ENCODE measurements around the gene CNIH1. TPM values are rescaled to one million over a fixed set of nuclear protein-coding genes. Genes with fewer than 3 reads are reported as not detected.

Gene CNIH1
- total and polyA plus RNA-seq, 4 donors = 65.7 to 137 (median 108) TPM

- no peaks in the 10 kb centered on the region for H3K36me3 ChIP-seq (ENCODE audit: control insufficient read depth, insufficient read depth, low read length)
- H3K27ac ChIP-seq (ENCODE audit: low read depth, low read length) = no peak overlapping the region
- no peaks in the 10 kb centered on the region for H3K9me3 ChIP-seq (ENCODE audit: control insufficient read depth, insufficient read depth, low read length)
- H3K4me1 ChIP-seq (ENCODE audit: control insufficient read depth, insufficient read depth, low read length) = peaks cover 11% of the 10 kb centered on the region
- H3K4me3 ChIP-seq (ENCODE audit: low read depth, low read length) = no peak overlapping the region
- no peak for DNase-seq (ENCODE audit: low read depth in 4 of 6, low spot score in 6 of 6)
- no peaks in the 10 kb centered on the region for H3K27me3 ChIP-seq (ENCODE audit: control insufficient read depth, insufficient read depth, low read length)
Measured at GRCh38 chr14:54483846-54484245, 42.7 kb upstream of the CNIH1 start.

DNA sequence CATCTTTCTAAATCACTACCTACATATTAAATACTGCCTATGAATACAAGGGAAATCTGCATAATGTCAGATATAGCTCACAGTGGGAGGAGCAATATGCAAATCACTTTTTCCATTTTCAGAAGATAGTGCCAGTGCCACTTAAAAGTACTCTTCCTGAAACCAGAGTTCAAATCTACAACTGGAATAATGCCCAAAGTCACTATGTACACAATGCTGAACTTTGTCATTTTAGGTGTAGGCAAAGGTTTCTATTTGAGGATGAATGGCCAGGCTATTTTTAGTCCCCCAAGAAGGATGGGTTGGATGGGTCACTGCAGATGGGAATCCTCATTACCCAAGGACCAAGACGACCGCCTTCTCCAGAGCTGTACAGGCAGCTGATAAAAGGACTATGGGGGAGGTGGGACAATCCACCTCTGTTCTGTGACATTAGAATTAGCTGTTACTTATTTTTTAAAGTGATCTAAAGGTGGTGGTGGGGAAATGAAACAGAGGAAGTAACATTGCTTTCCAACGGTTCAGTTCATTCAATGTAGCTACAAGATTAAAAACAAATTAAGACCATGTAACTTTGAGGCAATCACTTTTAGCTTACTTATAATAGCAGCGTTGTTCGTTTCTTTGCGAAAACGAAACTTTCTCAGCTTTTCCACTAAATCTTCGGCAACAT is 42.0 kb upstream of the CNIH1 start:
- no CpG with 5 or more reads among the region's 8 CpGs for whole genome bisulfite sequencing (ENCODE audit: insufficient coverage)
- H3K4me1 ChIP-seq (ENCODE audit: control insufficient read depth, insufficient read depth, low read length) = peaks cover 9% of the 10 kb centered on the region

DNA sequence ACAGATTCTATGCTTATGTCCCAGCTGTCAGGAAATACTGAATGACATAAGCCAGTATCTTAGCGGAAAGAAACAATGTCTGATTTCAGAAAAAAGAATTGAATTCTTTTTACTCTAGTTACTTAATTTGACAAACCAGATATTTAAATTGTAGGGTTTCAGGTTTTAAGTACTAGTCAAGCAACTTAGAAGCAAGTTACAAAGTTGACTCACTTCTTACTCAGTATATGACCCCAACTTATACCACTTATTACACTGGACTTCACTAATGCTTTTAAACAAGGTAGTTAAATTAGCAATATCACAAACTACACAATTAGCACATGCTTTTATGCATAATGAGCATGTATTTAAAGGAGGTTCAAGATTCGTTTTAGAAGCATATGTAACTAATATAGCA is 40.5 kb upstream of the CNIH1 start:
- no CpG with 5 or more reads among the region's 2 CpGs for WGBS (ENCODE audit: insufficient coverage)
- Histone ChIP-seq H3K9me3 (ENCODE audit: control insufficient read depth, insufficient read depth, low read length) (no peaks in the 10 kb centered on the region), H3K27me3 (ENCODE audit: control insufficient read depth, insufficient read depth, low read length) (no peaks in the 10 kb centered on the region), H3K4me1 (ENCODE audit: control insufficient read depth, insufficient read depth, low read length) (no peaks in the 10 kb centered on the region), H3K27ac (ENCODE audit: low read depth, low read length) (no peak overlapping the region), H3K36me3 (ENCODE audit: control insufficient read depth, insufficient read depth, low read length) (no peaks in the 10 kb centered on the region), H3K4me3 (ENCODE audit: low read depth, low read length) (no peak overlapping the region)
- DNase-seq (ENCODE audit: low read depth in 4 of 6, low spot score in 6 of 6) = no peak

More for the DNA sequence above, 42.0 kb upstream of the CNIH1 start:
- Histone ChIP-seq H3K27me3 (ENCODE audit: control insufficient read depth, insufficient read depth, low read length) (no peaks in the 10 kb centered on the region), H3K27ac (ENCODE audit: low read depth, low read length) (no peak overlapping the region), H3K9me3 (ENCODE audit: control insufficient read depth, insufficient read depth, low read length) (no peaks in the 10 kb centered on the region), H3K4me3 (ENCODE audit: low read depth, low read length) (no peak overlapping the region), H3K36me3 (ENCODE audit: control insufficient read depth, insufficient read depth, low read length) (no peaks in the 10 kb centered on the region)
- no peak for DNase-seq (ENCODE audit: low read depth in 4 of 6, low spot score in 6 of 6)

GRCh38 chr14:54480830-54481562 is 39.8 kb upstream of the CNIH1 start:
- H3K27me3 ChIP-seq (ENCODE audit: control insufficient read depth, insufficient read depth, low read length) = no peaks in the 10 kb centered on the region
- no peak overlapping the region for H3K4me3 ChIP-seq (ENCODE audit: low read depth, low read length)
- no peaks in the 10 kb centered on the region for H3K36me3 ChIP-seq (ENCODE audit: control insufficient read depth, insufficient read depth, low read length)
- H3K4me1 ChIP-seq (ENCODE audit: control insufficient read depth, insufficient read depth, low read length) = no peaks in the 10 kb centered on the region
- WGBS (ENCODE audit: insufficient coverage) = 100% methylated on average over 2 of the region's 4 CpGs
- DNase-seq (ENCODE audit: low read depth in 4 of 6, low spot score in 6 of 6) = no peak
- no peaks in the 10 kb centered on the region for H3K9me3 ChIP-seq (ENCODE audit: control insufficient read depth, insufficient read depth, low read length)
- no peak overlapping the region for H3K27ac ChIP-seq (ENCODE audit: low read depth, low read length)

- no peak for DNase-seq (ENCODE audit: low read depth in 4 of 6, low spot score in 6 of 6)
- H3K27me3 ChIP-seq (ENCODE audit: control insufficient read depth, insufficient read depth, low read length) = no peaks in the 10 kb centered on the region
- H3K27ac ChIP-seq (ENCODE audit: low read depth, low read length) = no peak overlapping the region
- H3K4me1 ChIP-seq (ENCODE audit: control insufficient read depth, insufficient read depth, low read length) = no peaks in the 10 kb centered on the region
- H3K4me3 ChIP-seq (ENCODE audit: low read depth, low read length) = no peak overlapping the region
- H3K36me3 ChIP-seq (ENCODE audit: control insufficient read depth, insufficient read depth, low read length) = no peaks in the 10 kb centered on the region
- WGBS (ENCODE audit: insufficient coverage) = no CpG with 5 or more reads among the region's 3 CpGs
- H3K9me3 ChIP-seq (ENCODE audit: control insufficient read depth, insufficient read depth, low read length) = no peaks in the 10 kb centered on the region
Measured at GRCh38 chr14:54478636-54479215, 37.6 kb upstream of the CNIH1 start.

DNA sequence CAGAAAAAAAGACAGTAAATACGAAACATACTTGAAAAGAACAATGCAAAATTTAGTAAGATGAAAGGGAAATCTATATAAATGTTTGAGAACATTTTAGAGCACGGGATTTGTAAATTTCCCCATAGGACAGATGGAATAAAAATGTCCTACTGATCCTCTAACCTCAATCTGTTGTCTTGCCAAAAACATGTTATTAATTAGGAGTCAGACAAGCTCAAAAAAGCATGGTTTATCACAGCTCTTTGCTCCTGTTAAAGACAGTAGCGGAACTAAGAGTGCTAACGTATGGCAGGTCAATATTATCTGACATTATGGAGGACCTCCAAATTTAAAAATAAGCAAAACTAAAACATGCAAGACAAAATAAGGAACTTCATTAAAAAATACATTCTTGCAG is 34.7 kb upstream of the CNIH1 start:
- WGBS (ENCODE audit: insufficient coverage) = no CpG with 5 or more reads among the region's 4 CpGs
- Histone ChIP-seq H3K36me3 (ENCODE audit: control insufficient read depth, insufficient read depth, low read length) (no peaks in the 10 kb centered on the region), H3K4me1 (ENCODE audit: control insufficient read depth, insufficient read depth, low read length) (no peaks in the 10 kb centered on the region), H3K9me3 (ENCODE audit: control insufficient read depth, insufficient read depth, low read length) (no peaks in the 10 kb centered on the region), H3K27ac (ENCODE audit: low read depth, low read length) (no peak overlapping the region), H3K4me3 (ENCODE audit: low read depth, low read length) (no peak overlapping the region), H3K27me3 (ENCODE audit: control insufficient read depth, insufficient read depth, low read length) (no peaks in the 10 kb centered on the region)
- no peak for DNase-seq (ENCODE audit: low read depth in 4 of 6, low spot score in 6 of 6)

DNA sequence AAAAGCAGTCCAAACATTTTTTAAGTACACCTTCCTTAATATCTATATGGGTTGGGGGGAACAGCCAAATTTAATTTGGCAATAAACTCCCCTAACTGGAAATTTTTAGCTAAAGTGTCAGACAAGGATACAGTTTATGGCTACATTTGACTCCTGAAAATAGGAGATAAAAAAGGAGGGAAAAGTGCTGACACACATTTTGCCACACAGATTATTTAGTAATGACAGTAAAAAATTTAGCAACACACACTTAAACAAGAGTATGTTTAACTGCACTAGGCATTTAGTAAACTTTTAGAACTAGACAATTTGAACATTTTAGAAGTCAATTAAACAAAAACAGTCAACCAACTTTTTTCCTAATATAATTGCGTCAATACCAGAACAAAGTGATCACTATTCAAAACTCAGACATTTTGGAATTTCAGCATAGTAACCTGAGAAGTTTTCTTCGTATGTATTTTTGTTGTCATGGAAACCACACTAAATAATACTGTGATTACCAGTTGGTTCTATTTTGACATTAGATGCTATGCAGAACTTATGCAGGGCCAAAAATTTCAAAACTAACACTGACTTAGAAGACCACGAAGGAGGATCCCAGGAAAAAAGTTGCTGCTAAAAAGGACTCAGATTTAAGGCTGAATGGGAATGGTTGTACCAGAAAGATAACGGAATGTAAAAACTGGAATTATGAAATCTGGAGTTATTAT is 34.2 kb upstream of the CNIH1 start:
- DNase-seq (ENCODE audit: low read depth in 4 of 6, low spot score in 6 of 6) = no peak
- Histone ChIP-seq H3K4me3 (ENCODE audit: low read depth, low read length) (no peak overlapping the region), H3K9me3 (ENCODE audit: control insufficient read depth, insufficient read depth, low read length) (no peaks in the 10 kb centered on the region), H3K36me3 (ENCODE audit: control insufficient read depth, insufficient read depth, low read length) (no peaks in the 10 kb centered on the region), H3K27ac (ENCODE audit: low read depth, low read length) (no peak overlapping the region), H3K27me3 (ENCODE audit: control insufficient read depth, insufficient read depth, low read length) (no peaks in the 10 kb centered on the region), H3K4me1 (ENCODE audit: control insufficient read depth, insufficient read depth, low read length) (no peaks in the 10 kb centered on the region)
- no CpG with 5 or more reads among the region's 4 CpGs for WGBS (ENCODE audit: insufficient coverage)

DNA sequence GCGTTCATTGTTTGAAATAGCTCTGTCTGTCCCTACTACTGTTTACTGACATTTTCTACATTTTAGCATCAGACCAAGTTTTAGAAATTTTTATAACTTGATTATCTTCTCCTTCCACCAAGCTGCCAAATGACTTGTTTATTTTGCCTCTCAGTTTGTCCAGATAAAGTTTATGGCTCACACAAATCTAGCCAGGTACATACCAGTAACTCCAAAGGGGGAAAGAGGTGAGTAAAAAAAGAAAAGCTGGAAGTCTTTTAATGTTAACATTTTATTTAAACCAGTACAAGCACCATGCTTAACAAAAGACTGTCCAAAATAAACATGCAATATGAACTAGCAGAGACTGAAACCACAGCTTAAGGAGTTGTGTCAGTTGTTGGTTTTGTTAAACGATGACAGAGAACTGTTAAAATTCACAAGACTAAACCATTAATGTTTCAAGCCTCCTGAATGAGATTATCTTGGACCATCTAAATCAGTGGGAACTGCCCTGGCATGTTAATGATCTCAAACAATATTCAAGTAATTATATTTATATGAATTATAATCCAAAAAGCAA is 33.1 kb upstream of the CNIH1 start:
- Histone ChIP-seq H3K27ac (ENCODE audit: low read depth, low read length) (no peak overlapping the region), H3K36me3 (ENCODE audit: control insufficient read depth, insufficient read depth, low read length) (no peaks in the 10 kb centered on the region), H3K4me1 (ENCODE audit: control insufficient read depth, insufficient read depth, low read length) (no peaks in the 10 kb centered on the region), H3K4me3 (ENCODE audit: low read depth, low read length) (no peak overlapping the region), H3K27me3 (ENCODE audit: control insufficient read depth, insufficient read depth, low read length) (no peaks in the 10 kb centered on the region), H3K9me3 (ENCODE audit: control insufficient read depth, insufficient read depth, low read length) (no peaks in the 10 kb centered on the region)
- DNase-seq (ENCODE audit: low read depth in 4 of 6, low spot score in 6 of 6) = no peak
- WGBS (ENCODE audit: insufficient coverage) = 100% methylated on average over 1 of the region's 2 CpGs

DNA sequence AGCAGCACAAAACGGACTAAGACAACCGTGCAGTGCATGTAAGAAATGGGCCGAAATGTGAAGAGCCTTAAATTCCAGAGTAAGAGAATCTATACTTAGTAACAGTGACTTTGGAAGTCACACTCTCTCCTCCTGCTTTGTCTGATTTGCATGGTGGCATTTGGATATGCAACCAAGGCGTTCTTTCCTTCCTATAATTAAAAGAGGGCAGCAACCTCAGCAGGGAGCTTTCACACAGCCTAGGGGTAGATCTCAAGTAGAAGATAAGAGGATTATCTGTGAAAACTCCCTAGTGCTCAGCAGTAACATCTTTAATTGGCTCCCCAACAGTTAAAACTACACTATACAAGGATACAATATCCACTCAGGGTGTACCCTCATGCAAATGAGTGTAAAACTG is 31.1 kb upstream of the CNIH1 start:
- peak in 1 of 6 donors; percentile 61 for DNase-seq (ENCODE audit: low read depth in 4 of 6, low spot score in 6 of 6)
- H3K27me3 ChIP-seq (ENCODE audit: control insufficient read depth, insufficient read depth, low read length) = no peaks in the 10 kb centered on the region
- no peaks in the 10 kb centered on the region for H3K4me1 ChIP-seq (ENCODE audit: control insufficient read depth, insufficient read depth, low read length)
- WGBS (ENCODE audit: insufficient coverage) = no CpG with 5 or more reads among the region's 4 CpGs
- no peak overlapping the region for H3K27ac ChIP-seq (ENCODE audit: low read depth, low read length)
- no peak overlapping the region for H3K4me3 ChIP-seq (ENCODE audit: low read depth, low read length)
- no peaks in the 10 kb centered on the region for H3K9me3 ChIP-seq (ENCODE audit: control insufficient read depth, insufficient read depth, low read length)
- H3K36me3 ChIP-seq (ENCODE audit: control insufficient read depth, insufficient read depth, low read length) = no peaks in the 10 kb centered on the region

Measured in spinal cord (tissue), 10 donors.